A549 treated with AZD9567 at 1 μM for 4 hours (cell line): ENCODE measurements around the gene NFE2L3. TPM values are rescaled to one million over a fixed set of nuclear protein-coding genes. Genes with fewer than 3 reads are reported as not detected.

ENCODE experiments used
- total RNA-seq: library from RNA; stranded (reverse); fragments of 200-300 nt; extraction: Qiagen RNA extraction; gene quantifications from 5 replicates; pipeline ENCODE4 v1.2.3, GENCODE V29; 2022; ENCODE audit not compliant: insufficient read depth

The NFE2L3 gene, protein sequence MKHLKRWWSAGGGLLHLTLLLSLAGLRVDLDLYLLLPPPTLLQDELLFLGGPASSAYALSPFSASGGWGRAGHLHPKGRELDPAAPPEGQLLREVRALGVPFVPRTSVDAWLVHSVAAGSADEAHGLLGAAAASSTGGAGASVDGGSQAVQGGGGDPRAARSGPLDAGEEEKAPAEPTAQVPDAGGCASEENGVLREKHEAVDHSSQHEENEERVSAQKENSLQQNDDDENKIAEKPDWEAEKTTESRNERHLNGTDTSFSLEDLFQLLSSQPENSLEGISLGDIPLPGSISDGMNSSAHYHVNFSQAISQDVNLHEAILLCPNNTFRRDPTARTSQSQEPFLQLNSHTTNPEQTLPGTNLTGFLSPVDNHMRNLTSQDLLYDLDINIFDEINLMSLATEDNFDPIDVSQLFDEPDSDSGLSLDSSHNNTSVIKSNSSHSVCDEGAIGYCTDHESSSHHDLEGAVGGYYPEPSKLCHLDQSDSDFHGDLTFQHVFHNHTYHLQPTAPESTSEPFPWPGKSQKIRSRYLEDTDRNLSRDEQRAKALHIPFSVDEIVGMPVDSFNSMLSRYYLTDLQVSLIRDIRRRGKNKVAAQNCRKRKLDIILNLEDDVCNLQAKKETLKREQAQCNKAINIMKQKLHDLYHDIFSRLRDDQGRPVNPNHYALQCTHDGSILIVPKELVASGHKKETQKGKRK
- total RNA-seq: 6.2 to 12.0 TPM (median 6.6 TPM) in 5 replicates

DNA sequence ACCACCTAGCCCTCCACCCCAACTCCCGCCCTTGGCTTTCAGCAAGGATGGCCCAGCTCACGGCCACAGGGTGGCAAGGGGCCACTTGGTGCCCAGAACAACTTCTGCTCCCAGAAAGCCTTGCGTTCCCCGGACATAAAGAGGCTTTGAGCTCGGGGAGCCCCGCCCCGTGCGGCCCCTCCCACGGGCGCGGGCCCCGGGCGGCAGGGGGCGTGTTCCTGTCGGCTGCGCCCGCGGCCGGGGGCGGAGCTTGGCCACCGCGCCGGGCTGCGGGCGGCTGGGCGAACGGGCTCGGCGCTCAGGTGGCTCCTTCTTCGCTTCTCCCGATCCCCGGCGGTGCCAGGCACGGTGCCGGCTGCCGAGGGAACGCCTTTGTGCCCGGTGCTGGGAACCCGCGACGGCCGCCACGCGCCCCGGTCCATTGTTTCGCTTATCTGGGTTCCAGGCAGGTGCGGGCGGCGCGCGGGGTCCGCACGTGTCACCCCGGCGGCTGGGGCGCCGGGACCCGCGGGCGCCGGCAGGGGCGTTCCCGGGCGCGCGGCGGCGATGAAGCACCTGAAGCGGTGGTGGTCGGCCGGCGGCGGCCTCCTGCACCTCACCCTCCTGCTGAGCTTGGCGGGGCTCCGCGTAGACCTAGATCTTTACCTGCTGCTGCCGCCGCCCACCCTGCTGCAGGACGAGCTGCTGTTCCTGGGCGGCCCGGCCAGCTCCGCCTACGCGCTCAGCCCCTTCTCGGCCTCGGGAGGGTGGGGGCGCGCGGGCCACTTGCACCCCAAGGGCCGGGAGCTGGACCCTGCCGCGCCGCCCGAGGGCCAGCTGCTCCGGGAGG, at the start of gene NFE2L3:
TSS of gene NFE2L3 (plus strand) at position 246 of the 829 bp plus-strand sequence. CDS start at position 547, 301 bp downstream.

DNA sequence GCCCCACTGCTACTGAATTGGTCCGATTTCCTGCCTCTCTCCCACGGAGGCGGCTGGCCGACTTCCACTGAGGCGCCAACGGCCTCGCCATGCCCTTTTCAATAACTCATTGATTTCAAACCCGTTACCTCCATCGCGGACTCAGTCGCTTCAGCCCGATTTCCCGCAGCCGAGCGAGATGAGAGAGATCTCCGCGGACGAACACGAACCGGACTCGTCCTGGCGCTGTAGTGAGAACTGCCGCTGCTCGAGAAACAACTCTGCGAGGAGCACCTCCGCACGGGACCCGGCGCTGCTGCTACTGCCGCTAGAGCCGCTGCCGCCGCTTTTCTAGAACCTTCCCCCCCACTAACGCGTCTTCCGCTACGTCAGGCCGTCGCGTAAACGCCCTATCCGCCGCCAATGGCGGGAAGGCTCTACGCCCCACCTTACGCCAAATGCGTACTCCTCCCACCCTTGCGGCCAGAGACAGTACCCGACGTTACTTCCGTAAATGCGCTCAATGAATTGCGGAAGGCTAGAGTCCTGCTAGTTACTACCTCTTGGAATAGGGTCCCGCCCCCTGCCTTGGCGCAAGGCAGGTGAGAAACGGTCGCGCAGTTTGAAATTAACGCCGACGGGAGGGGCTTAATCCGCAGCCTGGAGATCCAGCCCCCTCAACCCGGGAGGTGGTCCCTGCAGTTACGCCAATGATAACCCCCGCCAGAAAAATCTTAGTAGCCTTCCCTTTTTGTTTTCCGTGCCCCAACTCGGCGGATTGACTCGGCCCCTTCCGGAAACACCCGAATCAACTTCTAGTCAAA, 48.6 kb downstream of the NFE2L3 start, which contains the start of gene HNRNPA2B1:
TSS of gene HNRNPA2B1 (minus strand) at position 303 of the 803 bp plus-strand sequence. CDS start at position 134, 169 bp downstream.

DNA sequence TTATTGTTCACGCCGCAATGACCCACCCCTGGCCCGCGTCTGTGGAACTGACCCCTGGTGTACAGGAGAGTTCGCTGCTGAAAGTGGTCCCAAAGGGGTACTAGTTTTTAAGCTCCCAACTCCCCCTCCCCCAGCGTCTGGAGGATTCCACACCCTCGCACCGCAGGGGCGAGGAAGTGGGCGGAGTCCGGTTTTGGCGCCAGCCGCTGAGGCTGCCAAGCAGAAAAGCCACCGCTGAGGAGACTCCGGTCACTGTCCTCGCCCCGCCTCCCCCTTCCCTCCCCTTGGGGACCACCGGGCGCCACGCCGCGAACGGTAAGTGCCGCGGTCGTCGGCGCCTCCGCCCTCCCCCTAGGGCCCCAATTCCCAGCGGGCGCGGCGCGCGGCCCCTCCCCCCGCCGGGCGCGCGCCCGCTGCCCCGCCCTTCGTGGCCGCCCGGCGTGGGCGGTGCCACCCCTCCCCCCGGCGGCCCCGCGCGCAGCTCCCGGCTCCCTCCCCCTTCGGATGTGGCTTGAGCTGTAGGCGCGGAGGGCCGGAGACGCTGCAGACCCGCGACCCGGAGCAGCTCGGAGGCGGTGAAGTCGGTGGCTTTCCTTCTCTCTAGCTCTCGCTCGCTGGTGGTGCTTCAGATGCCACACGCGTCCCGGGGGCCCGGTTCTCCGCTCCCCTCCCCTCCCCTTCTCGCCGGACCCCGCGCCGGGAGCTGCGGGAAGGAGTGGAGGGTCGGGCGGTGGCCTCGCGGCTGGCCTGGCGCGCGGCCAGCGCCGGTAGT, 49.4 kb downstream of the NFE2L3 start, which contains the start of gene CBX3:
TSS of gene CBX3 (plus strand) at position 499 of the 772 bp plus-strand sequence. CDS start 1,254 bp downstream, outside the sequence.

Other genes starting within 250 kb of the NFE2L3 start
- gene HNRNPA2B1, start 48.5 kb downstream of the NFE2L3 start, total RNA-seq: 1,008 to 1,236 TPM (median 1,162 TPM) in 5 replicates
- gene CBX3, start 49.5 kb downstream of the NFE2L3 start, total RNA-seq: 206 to 240 TPM (median 228 TPM) in 5 replicates
- 3.2 to 7.5 TPM (median 4.7 TPM) in 5 replicates for gene SNX10, start 139.7 kb downstream of the NFE2L3 start, total RNA-seq